Stimulated activated CD4-positive, alpha-beta T cell treated with anti-CD3 and anti-CD28 coated beads, TNF-alpha, amount 100 ng/mL, for 48 hours (primary cell): ENCODE data around the gene TMEM187.

ENCODE experiments used
- DNase-seq, 3 donors: peaks; one replicate each; pipeline ENCODE4 v3.0.0-alpha.2; 2020; ENCODE audit warnings: low read depth in 3 of 3

TMEM187 gene, protein sequence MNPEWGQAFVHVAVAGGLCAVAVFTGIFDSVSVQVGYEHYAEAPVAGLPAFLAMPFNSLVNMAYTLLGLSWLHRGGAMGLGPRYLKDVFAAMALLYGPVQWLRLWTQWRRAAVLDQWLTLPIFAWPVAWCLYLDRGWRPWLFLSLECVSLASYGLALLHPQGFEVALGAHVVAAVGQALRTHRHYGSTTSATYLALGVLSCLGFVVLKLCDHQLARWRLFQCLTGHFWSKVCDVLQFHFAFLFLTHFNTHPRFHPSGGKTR

DNA sequence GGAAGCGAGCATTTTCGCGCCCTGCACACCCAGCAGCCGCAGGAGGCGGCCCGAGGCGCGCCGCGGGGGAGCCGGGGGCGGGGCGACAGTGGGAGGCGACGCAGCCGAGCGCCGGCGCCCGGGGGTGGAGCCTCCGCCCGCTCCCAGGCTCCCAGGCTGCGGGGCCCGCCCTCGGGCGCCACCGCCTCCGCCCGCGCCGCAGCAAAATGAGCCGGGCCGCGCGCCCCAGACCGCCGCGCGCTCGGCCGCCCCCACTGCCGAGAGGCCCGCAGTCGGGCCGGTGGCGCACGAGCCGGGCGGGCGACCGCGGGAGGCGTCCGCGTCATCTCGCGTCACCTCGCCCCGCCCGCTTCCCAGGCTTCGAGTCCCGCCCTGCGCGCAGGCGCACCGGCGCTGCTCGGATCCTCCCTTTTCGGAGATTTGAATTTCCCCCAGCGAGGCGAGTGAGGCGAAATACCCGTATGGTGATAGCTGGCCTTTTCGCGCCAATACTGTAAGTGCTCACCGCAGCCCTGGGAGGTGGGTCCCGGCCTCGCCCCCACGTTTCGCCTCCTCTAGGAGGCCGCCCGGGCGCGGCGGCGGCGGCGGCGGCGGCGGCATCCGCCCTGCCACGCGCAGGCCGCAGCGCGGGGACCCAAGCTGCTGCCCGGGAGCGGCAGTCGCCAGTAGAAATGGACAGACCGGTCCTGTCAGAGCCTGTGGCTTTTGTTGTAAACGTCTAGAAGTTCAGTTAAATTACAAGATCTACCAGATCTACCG lies at the start of gene TMEM187:
TSS of gene TMEM187 (plus strand) at position 387 of the 759 bp plus-strand sequence. CDS start 9,309 bp downstream, outside the sequence.
- DNase-seq, result peak; percentile 70 to 86 (median 86)

DNA sequence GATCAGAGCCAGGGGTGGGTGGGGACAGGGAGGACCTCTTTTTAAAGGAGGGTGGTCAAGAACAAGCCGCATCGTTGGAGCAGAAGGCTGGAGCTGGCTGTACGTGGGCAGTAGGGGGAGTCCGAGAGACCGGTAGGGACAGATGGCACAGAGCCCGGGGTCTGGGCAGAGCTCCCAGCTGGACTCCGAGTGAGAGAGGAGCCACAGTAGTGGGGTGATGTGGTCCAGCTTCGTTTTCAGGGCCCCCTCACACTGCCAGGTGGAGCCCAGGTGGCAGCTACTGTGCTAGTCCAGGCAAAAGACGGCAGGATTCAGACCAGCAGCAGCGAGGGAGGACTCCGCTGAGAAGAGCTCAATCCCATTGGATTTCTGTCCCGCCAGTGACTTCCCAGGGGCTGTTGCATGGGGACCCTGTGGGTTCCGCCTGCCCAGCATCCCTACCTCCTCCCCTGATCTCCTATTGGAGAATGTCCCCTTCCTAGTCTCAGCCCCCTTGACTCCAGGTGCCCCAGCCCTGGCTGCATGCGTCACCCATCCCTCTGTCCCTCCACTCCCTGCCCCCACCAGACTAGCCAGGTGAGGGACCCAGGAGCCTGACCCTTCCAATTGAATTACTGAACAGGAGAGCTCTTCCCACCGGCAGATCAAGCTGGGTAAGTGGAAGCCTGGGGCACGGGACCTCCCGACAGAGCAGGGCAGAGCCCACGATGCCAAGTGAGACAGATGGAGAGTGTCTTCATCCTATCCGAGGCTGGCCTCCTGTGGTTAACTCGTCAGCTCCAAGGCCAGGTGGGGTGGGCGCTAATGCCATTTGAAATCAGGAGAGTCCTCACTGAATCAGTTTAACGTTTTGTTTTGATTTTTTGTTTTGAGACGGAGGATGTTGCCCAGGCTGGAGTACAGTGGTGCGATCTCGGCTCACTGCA lies 49.4 kb upstream of the TMEM187 start:
- DNase-seq, result no peak

DNA sequence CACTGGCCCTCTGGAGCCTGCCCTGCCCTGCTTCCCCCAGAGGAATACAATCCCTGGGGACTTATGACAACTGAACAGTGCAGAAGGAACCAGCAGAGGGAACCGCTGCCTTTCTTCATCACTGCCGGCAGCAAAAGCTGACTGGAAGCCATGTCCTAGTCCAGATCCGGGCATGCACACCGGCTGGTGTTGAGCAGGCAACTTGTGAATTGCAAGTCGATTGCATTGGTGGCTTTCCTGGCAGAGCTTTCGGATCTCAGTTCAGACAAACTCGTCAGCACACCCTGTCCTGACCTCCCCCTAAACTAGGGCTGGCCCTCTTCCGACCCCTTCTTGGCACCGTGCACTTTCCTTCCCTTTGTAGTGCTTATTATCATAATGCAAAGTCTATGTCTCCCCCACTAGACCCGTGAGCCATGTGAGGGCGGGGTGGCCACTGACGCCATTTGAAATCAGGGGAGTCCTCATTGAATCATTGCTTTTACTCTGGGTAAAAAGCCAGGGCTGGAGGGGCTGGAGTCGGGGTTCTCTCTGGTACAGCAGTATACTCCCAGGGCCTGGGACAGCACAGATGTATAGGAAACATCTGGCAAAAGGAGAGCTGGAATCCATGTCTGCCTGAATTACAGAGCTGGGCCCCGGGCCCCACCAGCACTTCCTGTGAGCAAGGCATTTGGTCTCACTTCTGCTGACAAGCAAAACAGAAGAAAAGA lies 48.2 kb upstream of the TMEM187 start:
- DNase-seq, result no peak

DNA sequence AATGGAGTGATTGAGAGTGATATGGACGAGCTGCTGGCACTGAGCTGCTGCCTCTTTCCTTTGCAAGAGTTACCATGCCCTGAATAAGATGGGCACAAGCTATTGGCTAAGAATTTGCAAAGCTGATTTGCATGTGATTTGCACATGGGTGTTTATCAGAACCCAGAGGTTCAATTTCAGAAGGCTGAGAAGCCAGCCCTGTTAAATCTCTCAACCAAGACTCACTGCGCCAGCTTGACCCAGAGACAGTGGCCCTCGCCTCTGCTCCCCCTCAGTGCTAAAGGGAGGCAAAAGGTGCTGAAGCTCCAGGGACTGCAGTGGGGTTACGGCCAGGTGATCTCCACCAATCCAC lies 47.2 kb upstream of the TMEM187 start:
- DNase-seq, result no peak

DNA sequence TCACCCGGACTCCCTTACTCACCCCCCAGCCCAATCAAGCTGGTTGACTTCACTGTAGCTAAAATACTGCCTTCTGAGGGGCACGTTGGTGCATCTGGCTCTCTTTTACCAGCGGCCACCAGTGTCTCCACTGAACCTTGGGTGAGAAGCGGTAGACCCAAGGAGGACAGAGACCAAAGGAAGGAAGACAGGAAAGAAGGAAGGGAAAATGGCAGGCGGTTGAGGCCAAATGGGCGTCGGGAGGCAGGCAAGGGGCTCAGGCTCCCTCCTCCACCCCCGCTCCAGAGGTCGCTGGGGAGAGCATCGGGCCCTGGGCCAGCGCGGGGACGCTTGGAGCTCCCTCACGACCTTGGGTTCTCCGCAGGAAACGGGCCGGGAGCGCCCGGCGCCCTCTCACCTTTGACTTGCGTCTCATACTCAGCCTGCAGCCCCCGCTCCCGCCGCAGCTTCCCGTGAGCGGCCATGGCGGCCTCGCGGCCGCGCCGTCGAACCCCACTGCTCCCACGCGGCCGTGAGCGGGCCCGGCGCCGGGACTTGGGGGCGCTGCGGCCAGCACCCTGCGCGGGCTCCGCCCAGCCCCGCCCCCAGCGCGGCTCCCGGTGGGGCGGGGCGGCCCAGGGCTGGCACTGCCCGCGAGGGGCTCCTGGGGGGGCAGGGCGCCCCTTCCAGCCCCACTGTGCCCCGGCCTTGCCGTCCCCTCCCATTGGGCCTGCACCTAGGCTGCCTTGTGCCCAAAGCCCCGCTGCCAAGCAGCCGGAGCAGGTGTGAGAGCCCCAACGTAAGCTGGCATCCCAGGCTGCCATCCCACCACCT lies 46.6 kb upstream of the TMEM187 start, which contains the start of gene ARHGAP4:
TSS of gene ARHGAP4 (minus strand) at position 526 of the 813 bp plus-strand sequence. CDS start at position 464, 62 bp downstream.
- peak in 1 of 3 donors; percentile 32 for DNase-seq

DNA sequence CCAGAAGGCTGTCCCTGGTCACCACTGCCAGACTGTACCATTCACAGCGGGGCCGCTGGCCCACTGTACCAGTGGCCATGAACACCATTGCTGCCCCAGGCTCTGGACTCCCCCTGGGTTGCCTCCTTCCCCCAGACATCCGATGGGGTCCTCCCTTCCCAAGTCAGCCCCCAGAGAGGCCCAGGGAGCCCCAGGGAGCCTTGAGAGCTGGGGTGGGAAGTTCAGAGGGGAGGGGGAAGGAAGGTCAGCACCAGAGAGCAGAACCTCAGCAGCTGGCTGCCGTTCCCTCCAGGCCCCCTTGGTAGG lies 46.0 kb upstream of the TMEM187 start:
- no peak for DNase-seq

DNA sequence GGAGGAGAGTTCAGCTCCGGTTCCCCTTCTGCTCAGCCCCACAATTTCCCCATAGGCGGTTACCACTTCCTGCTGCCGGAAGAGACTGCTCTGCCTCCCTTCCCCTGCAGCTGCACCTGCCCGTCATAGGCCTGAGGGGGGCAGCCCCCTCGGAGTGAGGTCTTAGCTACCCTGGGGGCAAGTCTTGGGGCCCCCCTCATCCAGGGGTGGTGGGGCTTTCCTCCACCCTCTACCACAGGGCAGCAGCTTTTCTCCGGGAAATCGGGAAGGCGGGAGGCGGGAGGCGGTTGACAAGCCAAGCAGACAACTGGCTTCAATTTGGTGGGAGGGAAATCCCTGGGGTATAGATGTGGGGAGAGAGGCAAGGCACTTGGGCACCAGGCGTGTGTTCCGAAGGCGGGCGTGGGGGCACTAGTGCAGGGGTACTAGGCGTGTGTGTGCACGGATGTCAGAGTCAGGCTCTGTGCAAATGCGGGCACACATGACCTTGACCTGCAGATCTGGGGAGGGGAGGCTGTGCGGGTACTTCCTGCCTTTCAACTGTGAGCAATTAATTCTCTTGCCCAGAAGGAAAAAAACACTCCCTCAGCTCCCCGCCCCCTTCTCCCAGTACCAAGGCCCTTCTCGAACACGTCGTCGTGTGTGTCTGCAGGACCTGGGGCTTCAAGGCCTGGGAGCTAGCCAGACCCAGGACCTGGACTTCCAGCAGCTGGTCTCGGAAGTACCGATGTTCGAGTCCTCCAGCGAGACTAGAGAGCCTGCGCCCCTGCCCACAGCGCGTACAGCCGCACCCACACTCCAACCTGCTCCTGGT lies 45.5 kb upstream of the TMEM187 start:
- peak in 2 of 3 donors; percentile 31 to 60 for DNase-seq

DNA sequence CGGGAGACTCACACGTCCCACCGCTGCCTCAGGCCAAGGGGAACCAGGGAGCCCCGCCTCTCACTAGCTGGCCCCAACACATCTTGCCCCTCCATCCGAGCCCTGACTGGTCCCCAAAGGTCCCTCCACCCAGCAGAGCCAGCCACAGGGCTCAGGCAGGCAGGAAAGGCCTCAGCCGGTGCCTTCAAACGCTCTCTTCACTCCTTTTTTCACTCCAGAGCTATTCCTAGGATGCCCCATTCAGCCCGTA lies 45.0 kb upstream of the TMEM187 start:
- DNase-seq, result no peak

DNA sequence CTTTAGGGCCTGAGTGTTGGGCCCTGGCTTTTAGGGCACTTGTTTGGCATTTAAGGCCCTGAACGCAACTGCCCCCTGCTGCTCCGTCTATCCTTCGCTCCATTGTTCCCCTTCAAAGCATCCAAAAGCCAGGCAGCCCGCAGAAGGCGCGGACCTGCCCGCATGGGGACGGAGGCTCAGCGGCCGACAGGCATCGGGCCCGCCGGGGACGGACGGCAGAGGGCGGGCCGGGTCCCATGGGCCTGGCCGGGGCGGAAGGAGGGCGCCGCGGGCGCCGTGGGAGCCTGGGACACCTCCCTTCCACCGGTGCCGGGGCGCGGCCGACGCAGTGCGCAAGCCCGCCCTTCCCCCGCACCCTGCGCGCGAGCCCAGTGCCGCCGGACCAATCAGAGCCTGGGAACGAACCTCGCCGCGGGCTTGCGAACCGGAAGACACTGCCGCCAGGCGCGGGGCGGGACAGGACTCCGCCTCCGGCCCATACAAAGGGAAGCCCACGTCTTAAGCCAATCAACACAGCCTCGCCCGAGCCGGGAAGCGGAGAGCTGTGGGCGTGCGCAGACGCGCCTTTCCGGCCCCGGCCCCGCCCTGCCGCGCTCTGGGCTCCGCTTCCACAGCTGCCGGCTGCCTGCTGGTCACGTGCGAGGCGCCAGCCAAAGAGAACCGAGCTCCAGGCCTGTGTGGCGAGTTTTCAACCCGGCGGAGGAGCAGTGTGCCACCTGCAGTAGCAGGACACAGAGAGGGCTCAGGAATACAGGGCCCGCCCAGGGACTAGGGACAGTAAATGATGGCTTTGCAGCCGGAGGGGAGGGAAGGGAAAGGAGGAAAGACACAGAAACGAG lies 44.4 kb upstream of the TMEM187 start:
- DNase-seq, result peak; percentile 77 to 90 (median 88)

DNA sequence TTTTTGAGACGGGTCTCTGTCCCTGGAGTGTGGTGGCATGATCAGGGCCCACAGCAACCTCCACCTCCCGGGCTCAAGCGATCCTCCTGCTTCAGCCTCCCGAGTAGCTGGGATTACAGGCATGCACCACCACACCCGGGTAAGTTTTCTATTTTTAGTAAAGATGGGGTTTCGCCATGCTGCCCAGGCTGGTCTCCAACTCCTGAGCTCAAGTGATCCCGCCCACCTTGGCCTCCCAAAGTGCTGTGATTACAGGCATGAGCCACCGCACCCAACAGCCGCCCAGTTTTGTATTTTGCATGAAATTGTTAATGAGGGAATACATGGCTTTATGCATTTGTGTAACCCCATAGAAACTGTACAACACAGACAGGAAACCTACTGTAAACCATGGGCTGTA lies 43.7 kb upstream of the TMEM187 start:
- no peak for DNase-seq

DNA sequence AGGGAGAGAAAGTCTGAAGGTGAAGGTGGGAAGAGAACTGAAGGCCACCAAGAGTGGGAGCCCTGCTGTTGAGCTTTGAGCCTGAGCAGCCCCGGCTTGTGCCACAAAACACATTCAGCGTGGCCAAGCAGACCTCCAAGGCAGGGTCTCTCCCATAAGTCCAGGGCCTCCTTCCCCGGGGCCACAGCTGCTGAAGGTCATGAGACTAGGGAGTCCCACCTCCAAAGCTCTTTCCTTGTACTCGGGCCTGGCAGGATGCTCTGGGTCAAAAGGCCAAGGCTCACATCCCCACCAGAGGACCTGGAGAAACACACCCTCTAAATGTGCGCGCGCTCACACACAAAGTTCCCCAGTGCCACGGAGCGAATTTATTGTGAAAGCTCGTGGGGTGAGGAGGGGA lies 43.0 kb upstream of the TMEM187 start:
- no peak for DNase-seq

DNA sequence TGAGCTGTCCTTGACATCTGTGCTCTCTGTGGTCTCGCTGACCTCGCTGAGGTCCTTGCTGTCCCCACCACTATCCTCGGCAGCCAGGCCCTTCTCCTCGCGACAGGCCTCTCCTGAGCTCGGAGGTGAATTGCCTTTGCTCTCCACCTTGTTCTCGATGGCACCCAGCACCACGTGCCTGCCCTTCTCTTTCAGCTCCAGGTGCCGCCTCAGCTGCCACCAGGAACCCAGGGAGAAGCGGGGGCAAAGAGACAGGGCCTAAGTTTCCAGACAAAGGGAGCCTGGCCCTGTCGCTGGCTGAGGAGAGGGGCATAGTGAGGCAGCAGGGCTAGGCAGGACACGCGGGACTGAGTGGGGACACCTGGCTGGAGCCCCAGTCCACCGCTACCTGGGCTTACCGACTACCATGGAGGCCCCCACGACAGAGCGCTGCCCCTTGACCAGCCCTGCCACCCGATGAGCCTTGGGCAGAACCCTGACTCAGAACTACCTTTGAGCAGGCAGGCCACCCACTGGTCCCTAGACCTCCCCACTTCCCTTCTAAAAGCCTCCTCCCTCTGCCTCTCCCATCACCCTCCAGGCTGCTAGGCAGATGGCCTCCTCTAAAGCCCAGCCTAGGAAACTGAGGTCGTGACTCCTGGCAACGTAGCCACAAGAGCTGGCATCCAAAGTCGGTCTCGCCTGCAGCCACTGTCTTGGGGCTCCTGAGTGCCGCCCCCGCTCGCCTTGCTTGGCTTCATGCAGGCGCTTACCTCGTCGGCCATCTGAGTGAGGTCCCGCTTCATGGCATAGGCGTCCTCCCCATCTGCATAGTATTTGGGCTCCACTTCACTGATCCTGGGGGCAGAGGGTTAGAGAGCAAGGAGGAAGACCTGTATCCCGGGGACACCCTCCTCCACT lies 42.3 kb upstream of the TMEM187 start:
- DNase-seq, result no peak

DNA sequence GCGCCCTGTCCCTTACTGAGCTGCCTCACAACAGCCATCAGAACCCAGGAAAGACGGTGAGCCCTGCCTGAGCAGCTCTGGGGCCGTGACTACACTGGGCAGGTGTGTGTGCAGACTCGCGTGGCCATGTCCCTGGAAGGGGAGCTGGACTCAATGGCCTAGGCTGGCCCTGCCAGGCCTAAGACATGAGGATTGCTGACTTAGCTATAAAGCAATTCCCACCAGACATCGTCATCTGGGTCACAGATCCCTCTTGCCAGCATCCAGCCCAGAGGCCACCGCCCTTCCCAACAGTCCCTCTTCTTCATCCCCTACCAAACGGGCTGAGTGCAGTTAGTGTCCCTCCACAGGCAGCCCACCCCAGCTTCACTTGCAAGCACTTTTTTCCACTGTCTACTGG lies 41.4 kb upstream of the TMEM187 start:
- no peak for DNase-seq

DNA sequence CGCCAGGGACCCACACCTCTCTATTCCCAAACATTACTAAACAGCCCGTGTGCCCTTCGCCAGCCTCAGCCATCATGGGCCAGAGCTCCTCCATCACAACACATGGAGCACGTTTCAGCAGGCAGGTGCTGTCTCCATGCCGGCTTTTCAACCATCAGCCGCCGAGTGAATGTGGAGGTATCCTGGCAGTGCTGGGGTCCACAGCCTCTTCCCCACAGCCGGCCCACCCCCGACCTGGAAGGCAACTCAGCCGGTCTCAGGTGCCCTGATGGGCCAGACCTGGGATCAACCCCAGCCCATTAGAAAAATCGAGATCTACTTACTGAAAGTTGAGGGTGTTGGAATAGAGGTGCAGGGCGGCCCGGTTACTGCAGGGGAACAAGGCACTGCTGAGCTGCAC lies 40.8 kb upstream of the TMEM187 start:
- DNase-seq, result no peak

DNA sequence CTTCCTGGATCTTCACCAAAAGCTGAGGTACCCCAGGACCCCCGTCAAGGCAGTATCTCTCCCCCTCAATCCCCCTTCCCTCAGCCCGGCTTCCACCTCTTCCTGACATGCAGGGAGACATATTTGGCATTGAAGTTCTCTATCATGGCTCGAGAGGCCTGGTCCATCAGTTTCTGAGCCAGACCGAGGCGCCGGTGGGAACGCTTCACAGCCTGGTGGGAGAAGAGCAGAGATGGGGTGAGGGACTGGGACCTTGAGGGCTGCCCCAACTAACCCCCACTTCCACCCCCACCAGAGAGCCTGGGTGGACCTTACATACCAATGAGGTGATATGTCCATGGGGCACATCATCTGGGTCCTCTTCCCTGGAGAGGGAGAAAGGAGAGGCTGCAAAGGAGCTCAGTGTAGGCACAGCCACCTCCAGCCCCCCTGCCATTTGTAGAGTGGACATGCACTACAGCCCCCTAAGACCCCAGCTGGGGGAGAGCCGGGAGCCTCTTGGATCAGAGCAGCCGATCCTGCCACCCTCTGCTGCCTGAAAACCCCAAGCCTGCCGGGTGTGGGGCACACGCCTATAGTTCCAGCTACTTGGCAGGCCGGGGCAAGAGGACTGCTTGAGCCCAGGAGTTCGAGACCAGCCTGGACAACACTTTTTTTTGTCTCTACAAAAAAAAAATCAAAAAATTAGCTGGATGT lies 40.2 kb upstream of the TMEM187 start:
- no peak for DNase-seq

DNA sequence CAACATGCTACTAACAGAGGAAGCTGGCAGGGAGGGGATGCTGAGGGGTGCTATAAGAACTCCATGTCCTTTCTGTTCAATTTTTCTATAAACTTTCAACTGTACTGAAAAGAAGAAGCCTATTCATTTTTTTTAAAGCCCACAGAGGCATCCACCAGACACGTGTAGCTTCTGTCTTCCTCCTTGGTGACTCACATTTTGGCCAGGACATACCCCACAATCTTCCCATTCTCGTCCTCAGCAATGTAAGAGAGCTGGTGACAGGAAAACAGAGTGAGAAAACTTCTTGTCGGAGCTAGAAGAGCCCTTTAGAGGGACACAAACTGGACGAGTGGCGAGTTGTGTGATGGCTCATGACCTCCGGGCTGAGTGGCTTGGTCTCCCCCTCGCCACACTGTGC lies 38.8 kb upstream of the TMEM187 start:
- no peak for DNase-seq

DNA sequence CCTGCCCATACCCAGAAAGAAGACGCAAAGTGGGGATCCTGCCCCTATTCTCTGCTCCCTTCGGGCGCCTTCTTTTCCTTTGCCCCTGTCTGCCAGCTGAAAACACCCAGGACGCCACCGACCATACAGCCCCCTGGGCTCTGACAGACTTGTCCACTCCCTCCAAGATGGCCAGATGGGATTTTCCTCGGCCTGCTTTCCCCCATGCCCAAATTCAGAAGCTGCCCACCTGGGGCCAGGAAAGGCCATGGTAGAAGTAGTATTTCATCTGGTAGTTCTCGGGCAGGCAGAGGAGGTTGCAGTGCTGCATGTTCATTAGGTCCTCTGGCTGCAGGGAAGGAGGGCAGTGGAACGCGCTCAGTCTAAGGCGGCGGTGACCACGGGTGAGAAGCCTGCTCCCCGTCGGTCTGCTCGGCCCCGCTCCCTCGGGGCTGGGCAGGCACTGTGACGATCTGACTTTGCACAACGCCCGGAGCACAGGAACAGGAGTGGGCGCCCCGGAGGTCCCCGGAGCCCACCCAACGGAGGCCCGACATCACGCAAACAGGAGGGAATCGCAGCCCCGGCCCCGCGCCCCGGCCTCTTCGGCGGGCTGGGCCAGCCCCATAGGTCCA lies 38.3 kb upstream of the TMEM187 start:
- no peak for DNase-seq
